Epithelial cell of proximal tubule (primary cell): Measurements from ENCODE around the gene DST. TPM values are rescaled to one million over a fixed set of nuclear protein-coding genes. Genes with fewer than 3 reads are reported as not detected.
"Not testable (repeated sequence)": the region's sequence is repeated elsewhere in the genome, so short reads cannot be mapped to it uniquely, and the experiment has no call there.

ENCODE experiments used
- DNase-seq: peaks from one replicate; pipeline ENCODE4 v3.0.0-alpha.2; 2011; ENCODE audit warnings: low read depth
- H3K4me3 ChIP-seq: 2 replicates; pipeline ENCODE4 v1.5.1; 2011; ENCODE audit warnings: low read depth, mild to moderate bottlenecking, low read length
- CTCF ChIP-seq: conservative IDR thresholded peaks from 2 replicates; pipeline ENCODE4 v1.5.1; 2012; ENCODE audit warnings: low read depth, mild to moderate bottlenecking, low read length
- total RNA-seq: library from RNA; depleted of rRNA; stranded (reverse); fragments of >200 nt; gene quantifications from 2 replicates; pipeline ENCODE4 v1.2.3, GENCODE V29; 2015

DST gene
- total RNA-seq, 1 donor from 2014 or later, result 97.7 TPM

GRCh38 chr6:56501993-56502392 is 140.7 kb downstream of the DST start:
- DNase-seq, result no peak
- no peak overlapping the region for H3K4me3 ChIP-seq
- TF ChIP-seq CTCF, result no peak

- no peak for TF ChIP-seq CTCF
- H3K4me3 ChIP-seq, result no peak overlapping the region
- no peak for DNase-seq
These were observed 143.6 kb downstream of the DST start for GRCh38 chr6:56499095-56499494.

- no peak overlapping the region for H3K4me3 ChIP-seq
- no peak for DNase-seq
- TF ChIP-seq CTCF, result no peak
These were observed 145.0 kb downstream of the DST start for GRCh38 chr6:56497691-56498090.

GRCh38 chr6:56497240-56497639 is 145.4 kb downstream of the DST start:
- DNase-seq, result no peak

GRCh38 chr6:56496650-56497049 is 146.0 kb downstream of the DST start:
- not testable (repeated sequence) for DNase-seq, H3K4me3 ChIP-seq

More at GRCh38 chr6:56497240-56497639, 145.4 kb downstream of the DST start:
- no peak overlapping the region for H3K4me3 ChIP-seq
- no peak for TF ChIP-seq CTCF

- TF ChIP-seq CTCF, result no peak
- no peak overlapping the region for H3K4me3 ChIP-seq
- no peak for DNase-seq
These were observed 147.0 kb downstream of the DST start for GRCh38 chr6:56495654-56496053.

- no peak overlapping the region for H3K4me3 ChIP-seq
- no peak for DNase-seq
- no peak for TF ChIP-seq CTCF
These were observed 150.9 kb downstream of the DST start for GRCh38 chr6:56491606-56492328.
